ENCODE measurements around the gene NF2.

NF2 gene

DNA sequence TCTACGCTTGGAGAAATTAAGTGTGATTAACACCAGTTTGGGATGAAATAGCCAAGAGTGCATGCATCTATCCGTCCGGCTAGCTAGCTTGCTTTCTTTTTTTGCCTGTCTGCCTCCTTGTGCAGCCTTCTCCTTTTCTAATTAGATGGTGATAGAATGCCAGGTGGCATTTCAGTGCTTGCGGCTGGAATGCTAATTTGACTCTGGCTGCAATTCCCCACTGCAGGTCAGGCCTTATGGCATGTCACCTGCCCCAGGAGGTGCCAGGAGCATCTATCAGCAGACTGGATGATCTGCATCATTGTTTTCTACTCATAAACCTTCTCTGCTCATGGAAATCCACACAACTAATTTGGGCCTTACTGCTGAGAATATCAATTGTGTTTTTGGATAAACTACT lies 65.2 kb downstream of the NF2 start:
- no peak for DNase-seq (ENCODE audit: low read depth)

DNA sequence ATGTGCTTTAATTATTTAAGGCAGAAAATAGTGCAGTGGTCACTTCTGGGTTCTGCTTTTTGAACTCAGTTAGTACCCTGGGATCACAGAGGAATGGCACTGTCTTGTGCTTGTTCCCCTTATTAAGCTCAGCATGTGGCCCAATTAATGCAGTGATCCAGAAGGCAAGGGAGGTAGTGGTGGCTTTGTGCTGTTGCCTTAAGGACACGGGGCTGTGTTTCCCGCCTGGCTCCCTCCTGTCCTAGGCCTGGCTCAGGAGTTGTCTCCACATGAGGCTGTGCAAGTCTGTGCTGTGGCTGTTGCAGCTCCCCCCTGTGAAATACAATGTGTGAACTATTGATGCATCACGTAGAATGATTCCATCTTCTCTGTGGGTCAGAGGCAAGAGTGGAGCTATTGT lies 67.2 kb downstream of the NF2 start:
- DNase-seq (ENCODE audit: low read depth), result no peak

DNA sequence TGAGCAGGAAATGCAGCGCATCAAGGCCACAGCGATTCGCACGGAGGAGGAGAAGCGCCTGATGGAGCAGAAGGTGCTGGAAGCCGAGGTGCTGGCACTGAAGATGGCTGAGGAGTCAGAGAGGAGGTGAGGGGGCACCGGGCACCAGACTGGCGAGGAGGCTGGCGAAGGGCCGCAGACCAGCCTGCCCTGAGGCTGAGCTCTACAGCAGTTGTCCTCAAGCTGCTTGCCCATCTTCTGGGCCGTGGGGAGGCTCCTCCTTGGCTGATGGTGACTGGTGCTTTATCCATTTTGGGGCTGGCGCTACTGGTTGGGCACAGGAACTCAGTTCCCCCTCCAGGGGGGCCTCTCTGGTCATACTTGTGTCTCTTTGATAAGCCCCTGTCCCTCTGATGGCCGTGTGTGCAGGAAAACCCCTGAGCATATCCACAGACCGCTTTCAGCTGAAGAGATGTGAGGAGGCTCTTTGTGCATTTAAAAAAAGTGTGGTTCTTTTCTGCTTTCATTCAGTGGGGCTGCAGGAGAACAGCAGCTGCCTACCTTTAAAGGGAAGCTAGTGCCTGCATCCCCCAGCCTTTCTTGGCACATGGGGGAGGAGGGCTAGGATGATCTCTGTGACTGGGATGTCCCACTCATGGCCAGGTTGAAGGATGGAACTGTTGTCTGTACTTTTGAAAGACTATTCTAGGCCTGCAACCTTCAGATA lies 70.1 kb downstream of the NF2 start:
- DNase-seq (ENCODE audit: low read depth), result no peak

DNA sequence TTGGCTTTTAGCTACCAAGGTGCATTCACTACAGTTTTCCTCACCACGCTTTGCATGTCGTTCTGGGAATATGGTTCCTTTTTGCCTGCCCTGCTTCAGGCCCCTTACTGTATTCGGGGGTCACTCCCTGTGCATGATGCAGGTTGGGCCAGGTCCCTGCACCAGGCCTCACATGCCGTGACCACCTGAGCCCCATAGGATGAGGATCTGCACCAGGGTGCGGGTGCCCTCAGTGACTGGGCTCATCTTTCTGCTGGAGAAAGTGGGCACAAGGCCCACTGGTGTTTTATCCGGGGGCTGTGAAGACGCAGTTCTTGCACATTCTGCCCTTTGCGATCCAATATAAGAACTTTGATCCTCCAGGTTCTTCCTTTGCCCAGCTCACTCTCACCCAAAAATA lies 70.7 kb downstream of the NF2 start:
- no peak for DNase-seq (ENCODE audit: low read depth)

DNA sequence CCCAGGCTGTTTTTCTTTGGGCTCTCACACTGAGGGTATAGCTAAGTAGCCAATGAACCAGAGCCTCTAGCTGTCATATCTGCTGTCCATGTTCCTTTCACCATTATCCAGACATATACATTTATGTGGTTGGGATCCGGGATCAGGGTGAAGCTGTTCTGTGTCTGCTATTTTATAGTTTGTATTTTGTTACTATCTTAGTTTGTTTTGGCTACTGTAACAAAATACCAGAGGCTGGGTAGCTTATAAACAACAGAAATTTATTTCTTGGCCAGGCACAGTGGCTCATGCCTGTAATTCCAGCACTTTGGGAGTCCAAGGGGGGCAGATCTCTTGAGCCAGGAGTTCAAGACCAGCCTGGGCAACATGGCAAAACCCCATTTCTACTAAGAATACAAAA lies 75.9 kb downstream of the NF2 start:
- DNase-seq (ENCODE audit: low read depth), result no peak

DNA sequence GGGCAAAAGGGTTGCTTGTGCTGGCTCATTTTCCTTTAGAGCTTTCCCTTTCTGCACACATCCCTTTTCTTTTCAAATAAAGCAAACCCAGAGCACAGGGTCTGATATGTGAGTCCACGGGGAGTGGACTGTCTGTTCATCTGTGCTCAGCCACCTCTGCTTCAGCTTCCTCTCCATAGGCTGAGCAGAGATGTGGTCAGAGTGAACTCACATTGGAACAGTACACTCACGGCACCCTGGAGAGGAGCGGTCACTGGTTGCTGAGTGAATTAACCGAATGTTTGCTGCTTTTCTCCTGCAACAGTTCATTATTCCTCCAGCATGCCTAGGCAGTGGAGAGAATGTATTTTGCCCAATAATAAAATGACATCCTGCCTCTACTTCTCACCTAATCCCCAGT lies 80.1 kb downstream of the NF2 start:
- DNase-seq (ENCODE audit: low read depth), result no peak

DNA sequence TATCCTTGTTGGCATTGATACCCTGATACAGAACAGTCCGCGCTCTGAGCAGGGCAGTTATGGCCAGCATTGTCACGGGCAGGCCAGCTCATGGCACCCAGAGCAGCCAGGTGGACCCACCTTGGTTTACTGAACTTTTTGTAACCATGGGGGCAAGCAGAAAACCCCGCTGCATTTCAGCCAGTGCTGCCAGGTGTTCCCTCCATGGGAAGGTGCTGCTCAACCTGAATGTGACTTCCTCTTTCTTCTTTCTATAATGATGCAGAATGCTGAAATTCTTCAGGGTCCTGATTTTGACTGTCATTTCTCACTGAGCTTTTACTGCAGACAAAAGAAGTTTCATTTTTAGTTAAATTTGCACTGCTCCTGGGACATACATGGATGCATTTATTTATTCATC lies 80.8 kb downstream of the NF2 start:
- no peak for DNase-seq (ENCODE audit: low read depth)

DNA sequence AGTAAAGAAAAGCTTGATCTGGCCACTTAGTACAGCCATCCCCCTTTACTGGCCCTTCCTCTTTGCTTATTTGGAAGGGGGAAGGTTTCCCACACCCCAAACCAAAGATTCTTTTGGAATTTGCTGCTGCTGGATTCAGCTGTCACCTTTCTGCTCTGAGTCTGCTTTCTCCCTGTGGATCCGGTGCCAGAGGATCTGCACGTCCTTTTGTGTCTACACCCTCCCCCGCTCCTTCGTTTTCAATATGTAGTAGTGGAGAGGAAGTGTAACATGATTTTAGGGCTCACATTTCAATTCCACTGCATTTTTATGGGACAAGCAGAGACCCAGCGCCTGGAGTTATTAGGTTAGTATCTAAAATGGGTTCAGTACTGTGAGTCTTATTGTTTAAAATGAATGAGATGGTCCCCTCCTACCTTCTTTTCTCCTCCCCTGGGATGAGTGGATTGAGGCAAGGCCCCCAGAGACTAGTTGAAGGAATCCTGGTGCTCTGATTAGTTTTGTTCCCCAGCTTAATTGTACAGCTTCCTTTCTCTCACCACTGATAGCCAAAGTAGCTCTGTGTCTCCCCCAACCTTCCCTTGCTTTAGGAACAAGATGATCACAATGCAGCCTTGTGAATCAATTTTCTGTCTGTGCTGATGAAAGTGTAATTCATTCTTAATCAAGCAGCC lies 85.9 kb downstream of the NF2 start:
- no peak for DNase-seq (ENCODE audit: low read depth)

DNA sequence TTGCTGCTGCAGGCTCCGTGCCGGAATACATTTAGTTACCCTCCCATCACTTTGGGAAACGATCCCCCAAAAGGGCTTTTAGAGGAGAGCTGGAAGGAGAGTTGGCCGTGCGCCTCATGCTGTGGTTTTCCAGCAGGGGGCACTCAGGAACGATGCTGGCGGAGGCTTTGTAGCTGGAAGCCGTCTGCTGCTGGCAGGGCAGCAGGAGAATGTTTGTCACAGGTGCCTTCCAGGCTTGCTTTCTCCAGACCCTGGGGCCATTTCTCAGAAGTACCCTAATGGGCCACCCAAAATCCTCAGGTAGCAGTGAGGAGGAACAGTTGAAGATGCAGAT lies 86.4 kb downstream of the NF2 start:
- peak; percentile 10 for DNase-seq (ENCODE audit: low read depth)

DNA sequence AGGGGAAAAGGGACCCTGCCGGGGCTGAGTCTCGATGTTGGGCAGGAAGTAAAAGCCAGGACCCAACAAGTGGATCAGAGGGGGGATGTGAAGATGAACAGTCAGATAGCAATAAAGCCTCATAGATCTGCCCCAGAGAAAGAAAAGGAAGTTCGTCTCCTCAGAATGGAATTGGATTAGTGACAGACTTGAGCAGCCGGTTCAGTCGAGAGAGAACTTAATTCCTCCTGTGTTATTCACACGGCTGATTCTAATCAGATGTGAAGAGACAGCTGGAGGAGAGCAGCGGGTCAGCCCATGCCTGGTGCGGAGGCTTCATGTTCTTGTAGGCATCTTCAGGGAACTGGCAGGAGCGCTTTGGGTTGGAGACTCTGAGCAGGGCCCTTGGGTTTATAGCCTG lies 87.0 kb downstream of the NF2 start:
- no peak for DNase-seq (ENCODE audit: low read depth)

DNA sequence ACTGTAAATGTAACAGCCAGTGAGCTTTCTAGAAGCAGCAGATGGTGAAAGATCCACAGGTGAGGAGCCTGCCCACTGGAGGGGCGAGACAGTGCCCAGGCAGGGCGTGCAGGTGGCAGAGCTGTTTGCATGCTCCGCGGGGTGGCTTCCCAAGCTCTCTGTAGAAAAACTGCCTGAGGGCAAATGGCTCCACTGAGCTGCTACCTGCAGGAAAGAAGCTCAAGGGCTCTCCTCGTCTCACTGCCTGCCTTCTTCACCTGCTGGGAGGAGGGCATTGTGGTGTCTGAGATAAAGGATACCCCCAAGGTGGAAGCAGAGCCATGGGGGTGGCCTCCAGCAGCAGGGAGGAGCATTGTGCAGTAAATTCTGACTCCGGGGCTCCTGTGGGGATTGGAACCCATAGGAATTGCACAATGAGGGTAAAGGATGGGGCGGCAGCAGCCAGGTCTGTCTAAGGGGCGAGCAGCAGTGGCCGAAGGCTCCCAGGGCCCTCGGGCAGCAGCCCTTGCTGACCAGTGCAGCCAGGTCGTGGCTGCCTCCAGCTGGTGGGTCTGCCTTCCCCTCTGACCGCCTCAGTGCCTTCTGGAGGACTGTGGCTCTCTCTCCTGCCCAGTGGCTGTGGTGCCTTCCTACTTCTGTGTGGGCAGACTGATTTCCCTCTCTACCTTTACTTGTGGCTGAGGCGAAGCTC lies 88.3 kb downstream of the NF2 start:
- no peak for DNase-seq (ENCODE audit: low read depth)

DNA sequence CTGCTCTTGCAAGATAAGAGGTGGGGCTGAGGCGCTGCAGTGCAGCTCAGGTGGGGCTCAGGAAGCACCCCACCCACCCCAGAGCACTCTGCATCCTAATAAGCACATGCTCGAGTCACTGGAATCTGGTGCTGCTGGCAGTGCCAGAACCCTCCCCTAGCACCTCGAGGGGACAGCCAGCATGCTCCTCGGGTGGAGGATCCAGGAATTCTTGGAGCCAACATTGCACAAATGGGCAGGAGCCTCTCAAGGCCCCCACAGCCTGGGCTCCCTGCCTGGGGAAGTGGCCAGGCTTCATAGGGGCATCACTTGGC lies 88.9 kb downstream of the NF2 start:
- DNase-seq (ENCODE audit: low read depth), result no peak

DNA sequence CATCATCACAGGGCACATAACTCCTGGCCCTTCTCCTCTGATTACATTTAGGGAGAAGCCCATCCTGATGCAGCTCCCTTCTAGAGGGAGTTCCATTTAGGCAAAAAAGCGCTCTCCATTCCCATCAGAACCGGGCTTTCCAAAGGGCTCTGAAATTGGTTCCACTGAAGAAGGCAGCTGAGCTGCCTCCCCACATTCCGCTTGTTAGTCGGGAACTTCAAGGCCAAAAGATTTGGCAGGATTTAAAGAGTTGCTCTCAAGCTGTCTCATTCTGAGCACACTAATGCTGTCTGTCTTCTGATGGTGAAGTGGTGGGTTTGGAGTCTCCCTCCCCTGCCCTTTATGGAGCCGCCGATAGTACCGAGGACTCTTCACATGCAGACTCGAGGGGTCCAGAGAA lies 89.7 kb downstream of the NF2 start:
- no peak for DNase-seq (ENCODE audit: low read depth)

DNA sequence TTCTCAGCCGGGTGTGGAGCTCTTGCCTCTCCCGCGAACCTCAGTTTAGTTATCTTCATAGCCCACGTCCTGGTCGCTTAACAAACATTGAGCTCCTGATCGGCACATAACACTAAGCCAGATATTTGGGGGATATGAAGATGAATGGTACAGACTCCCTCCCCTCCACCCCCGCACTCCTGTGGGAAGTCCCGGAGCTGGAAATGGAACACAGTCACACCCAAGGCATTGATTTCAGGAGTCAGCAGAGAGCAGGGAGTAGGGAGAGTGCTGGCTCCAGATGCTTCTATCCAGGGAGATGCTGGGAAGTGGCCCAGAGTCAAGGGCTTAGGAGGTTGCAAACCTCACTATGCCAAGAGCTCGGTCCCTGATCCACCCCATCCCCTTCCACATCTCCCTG lies 90.2 kb downstream of the NF2 start:
- DNase-seq (ENCODE audit: low read depth), result no peak

DNA sequence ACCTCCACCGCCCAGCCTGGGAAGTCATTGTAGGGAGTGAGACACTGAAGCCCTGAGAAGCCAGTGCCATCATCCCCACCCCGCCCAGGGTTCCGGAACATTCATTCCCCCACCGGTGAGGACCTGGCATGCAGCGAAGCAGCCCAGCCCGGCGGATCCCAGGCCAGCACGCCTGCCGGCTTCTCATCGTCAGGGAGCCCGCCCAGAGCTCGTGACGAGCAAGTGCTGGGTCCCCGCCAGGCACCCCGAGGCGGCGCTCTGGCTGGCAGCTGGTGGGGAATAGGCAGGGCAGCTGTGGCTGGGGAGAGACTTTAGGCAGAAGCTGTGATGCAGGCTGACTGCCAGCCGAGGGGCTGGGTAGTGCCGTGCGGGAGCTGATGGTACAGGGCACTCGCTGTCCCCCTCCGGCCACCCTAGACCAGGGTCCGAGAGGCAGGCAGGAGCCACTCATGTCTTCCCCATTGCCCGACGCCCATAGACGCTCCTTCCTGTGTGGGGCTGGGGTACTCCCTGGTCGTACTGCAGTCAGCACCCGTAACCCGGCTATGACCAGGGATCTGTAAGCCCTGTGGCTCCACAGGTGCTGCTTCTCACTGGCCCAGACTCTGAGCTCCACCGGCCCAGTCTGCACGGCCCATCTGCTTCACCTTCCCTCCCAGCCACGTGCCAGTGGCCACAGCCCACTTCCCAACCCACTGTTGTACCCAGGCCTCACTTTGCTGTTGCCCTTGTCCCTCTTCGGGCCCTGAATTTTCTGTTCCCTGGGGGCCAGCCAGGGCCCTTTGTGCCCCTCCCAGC lies 91.9 kb downstream of the NF2 start:
- DNase-seq (ENCODE audit: low read depth), result no peak

DNA sequence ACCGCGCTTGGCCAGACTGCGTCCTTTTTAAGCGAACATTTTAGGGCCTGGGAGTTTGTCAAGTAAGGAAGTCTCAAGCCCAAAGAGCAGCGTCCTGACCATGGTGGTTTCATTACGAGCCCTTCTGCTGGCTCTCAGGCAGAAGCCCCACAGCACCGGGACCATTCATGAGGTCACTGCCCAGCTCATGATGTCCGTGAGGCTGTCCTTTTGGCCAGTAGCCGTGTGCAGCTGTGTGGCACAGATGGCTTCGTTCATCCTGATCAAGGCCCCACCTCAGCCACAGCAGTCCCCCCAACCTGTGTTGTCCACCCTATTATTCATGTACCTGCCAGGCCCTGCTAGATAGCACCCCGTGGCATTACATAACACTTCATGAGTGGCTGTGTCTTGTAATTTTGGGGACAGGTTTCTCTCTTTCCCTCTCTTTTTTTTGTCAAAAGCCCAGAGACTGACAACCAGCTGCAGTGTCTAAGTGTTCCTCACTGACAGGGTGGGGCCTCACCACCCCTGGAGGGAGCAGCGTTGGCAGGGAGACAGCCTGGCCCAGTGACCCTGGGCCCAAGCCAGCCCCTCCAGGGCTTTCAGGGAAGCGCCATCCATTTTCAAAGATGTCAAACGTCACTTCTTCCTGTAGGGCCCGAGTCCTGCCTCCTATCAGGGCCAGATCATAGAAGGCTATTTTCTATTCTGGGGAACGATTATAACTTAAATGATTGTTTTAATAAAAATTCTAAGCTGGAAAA lies 94.6 kb downstream of the NF2 start:
- DNase-seq (ENCODE audit: low read depth), result no peak

DNA sequence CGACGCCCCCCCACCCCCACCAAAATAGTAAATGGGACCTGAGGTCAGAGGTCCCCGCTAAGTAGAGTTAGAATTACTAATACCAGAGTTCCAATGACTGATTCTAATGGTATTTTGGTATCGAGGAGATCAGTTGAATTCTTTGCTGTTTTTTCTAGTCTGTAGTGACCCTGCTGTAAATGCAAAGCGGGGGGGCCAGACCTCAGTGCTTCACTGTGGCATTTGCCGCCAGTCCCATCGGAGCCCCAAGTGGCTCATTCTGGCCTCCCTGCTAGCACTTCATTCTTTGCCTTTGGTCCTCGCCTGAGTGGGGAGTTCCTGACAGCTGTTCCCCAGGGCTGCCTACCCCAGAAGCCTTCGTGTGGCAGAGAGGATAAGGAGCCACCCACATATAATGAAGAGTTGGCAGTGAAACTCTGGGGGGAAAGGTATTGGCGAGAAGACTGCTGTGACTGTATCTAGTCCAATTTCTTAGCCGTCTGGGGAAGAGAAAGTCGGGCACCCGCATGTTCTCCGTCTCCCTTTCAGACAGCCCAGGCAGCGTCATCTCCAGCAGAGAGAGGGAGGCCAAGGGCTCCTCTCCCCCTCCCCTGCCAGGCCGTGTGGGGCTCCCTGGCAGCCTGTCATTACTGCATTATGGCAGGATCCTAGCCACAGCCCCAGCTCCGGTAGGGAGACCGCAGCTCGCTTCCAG lies 96.9 kb downstream of the NF2 start:
- no peak for DNase-seq (ENCODE audit: low read depth)

DNA sequence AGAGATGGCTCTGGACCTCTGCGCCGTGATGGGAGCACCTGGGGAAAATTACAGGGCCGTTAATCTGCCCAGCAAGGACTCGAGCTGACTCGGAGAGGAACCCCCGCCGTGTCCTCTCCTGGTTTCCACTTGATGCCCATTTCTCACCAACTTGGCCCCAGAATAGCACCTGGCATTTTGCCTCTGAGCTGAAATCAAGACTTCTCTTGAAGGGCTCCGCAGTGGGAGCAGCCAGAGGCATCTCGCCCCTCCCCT lies 97.4 kb downstream of the NF2 start:
- DNase-seq (ENCODE audit: low read depth), result no peak

DNA sequence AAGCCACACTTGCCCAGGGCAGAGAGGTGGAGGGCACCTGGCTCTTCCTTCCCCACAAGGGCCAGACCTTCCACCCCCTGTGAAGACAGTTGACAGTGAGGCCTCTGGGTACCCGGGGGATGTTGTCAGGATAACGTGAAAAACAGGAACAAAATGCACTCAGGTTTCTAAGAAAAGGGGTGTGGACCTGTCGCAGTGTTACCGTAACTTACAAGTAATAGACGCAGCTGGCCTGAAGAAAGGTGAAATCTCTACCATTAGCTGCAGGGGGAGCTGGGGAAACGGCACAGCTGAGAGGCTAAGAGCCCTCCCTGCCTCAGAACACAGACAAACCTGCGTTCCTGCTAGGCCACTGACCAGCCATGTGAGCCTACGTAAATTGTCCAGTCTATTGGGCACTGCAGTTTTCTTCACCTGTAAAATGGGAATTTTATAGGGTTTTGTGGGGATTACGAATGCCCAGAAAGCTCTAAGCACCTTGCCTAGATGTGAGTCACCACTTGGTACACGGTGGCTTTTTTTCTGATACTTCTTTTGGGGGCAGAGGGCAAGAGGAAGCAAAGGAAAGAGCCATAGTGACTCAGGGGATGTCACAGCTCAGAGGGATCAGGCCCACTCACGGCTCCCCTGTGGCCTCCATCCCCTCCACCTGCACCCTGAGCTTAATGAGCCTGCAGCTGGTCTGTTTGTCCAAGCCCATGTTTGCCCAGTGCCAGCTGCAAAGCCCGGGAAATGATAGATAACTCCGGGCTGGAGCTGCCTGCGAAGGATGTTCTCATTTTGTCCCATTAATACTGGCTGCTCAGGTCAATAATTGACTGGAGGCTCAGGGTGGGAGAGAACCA lies 97.9 kb downstream of the NF2 start:
- DNase-seq (ENCODE audit: low read depth), result peak; percentile 9

DNA sequence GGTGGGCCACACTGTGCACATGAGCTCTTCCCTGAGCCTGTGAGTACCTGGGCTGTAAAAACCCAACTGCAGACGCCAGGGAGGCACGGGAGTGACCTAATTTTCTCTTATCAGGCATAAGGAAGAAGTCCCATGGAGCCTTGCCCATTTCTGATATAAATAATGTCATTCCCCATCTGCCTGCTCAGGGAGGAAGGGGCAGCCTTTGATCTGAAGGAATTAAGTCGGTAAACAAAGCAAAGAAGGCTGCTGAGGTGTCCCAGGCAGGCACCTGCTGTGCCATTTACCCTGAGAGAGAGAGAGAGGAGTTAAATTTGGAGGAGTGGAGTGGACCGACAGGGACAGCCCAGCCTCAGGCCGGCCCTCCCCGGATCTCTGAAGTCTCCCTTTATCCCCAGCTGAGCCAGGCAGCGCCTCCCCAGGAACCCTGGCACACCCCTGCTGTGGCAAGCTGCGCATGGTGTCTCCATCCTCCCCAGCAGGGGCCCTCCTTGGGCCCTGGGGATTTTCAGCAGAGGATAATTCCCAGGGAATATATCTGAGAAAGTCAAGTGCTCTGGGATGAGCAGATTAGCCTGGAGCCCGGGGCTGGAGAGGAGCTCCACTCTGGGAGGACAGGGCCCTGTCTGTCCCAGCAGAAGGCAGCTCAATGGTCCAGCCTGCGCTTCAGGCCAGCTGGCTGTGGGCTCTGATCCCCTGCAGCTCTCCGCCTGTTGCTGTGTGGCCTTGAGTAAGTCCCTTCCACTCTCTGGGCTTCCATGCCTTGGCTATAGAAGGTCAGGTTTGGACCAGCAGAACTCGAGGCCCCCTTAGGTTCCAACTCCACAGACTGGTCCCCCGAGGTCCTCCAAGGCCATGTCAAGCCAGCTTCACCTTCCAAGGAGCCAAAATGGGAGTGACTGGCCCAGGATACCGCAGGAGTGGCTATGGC lies 98.8 kb downstream of the NF2 start:
- DNase-seq (ENCODE audit: low read depth), result no peak

All from stimulated activated CD4-positive, alpha-beta T cell treated with anti-CD3 and anti-CD28 coated beads, Interleukin-2, amount 100 ng/mL, for 4 hours (primary cell).